ENCODE data around the gene VPS13D. TPM values are rescaled to one million over a fixed set of nuclear protein-coding genes. Genes with fewer than 3 reads are reported as not detected.

The VPS13D gene
- total RNA-seq, 1 donor: 37.5 TPM

GRCh38 chr1:12508849-12509248, 279.0 kb downstream of the VPS13D start:
- TF ChIP-seq, protein P1, sequence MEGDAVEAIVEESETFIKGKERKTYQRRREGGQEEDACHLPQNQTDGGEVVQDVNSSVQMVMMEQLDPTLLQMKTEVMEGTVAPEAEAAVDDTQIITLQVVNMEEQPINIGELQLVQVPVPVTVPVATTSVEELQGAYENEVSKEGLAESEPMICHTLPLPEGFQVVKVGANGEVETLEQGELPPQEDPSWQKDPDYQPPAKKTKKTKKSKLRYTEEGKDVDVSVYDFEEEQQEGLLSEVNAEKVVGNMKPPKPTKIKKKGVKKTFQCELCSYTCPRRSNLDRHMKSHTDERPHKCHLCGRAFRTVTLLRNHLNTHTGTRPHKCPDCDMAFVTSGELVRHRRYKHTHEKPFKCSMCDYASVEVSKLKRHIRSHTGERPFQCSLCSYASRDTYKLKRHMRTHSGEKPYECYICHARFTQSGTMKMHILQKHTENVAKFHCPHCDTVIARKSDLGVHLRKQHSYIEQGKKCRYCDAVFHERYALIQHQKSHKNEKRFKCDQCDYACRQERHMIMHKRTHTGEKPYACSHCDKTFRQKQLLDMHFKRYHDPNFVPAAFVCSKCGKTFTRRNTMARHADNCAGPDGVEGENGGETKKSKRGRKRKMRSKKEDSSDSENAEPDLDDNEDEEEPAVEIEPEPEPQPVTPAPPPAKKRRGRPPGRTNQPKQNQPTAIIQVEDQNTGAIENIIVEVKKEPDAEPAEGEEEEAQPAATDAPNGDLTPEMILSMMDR (IDR thresholded peaks at IDR 0.05; ENCODE audit: insufficient read depth, low read length): no peak
- no peak for DNase-seq (ENCODE audit: low read depth)
- H3K4me3 ChIP-seq (ENCODE audit: low read depth, low read length): no peak overlapping the region

DNA sequence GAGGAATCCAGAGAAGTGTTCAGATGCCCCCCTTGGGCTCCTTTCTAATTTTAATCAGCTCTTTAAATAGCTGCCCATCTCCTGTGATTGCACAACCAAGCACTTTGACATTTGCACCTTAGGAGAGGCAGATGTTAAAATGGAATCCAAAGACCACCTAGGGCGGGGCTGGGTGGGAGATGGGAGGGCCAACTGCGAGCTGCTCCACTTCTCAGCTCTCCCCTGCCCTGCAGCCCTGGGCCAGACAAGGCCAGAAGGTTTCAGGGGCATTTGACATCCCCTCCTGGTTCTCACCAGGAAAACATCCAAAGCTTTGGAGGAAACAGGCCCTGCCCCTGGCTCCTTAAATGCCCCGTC, 281.3 kb downstream of the VPS13D start:
- TF ChIP-seq, protein P1 (IDR thresholded peaks at IDR 0.05; ENCODE audit: insufficient read depth, low read length): no peak
- DNase-seq (ENCODE audit: low read depth): no peak

DNA sequence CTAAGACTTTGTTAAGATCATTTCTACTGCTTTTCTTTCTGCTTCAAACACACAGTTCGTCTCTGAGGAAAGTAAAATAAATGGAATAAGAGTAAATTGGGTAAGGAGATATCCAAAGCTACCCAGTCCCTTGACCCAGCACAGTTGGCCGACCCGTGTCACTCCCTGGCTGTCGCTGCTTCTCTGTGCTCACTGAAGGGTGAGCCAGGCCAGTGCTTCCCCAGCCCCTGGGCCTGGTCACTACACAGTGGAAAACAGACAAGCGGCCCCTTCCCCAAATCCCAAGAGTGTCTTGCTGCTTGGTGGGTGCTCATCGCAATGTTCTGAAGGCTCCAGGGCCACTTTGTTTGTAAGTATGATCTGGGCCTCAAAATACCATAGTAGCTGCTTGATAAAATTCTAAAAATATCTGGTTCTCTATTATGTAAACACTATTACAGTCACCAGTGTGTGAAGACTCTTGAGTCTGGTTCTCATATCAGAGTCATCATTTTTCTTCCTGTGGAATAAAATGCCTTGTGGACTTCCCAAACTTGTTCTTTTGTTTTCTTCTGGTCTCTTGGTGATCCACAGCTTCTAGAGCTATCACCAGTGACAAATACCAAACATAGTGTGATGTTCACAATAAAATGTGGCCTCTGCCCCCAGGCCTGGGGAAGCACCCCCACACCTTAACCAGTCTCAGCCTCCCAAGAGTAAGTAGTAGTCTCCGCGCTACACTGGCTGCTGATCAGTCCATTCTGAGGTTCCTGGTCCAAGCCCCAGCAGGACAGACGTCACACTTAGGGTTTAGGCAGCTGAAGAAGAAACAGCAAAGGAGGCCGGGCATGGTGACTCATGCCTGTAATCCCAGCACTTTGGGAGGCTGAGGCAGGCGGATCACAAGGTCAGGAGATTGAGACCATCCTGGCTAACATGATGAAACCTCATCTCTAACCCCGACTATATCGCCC, 282.0 kb downstream of the VPS13D start:
- TF ChIP-seq, protein P1 (IDR thresholded peaks at IDR 0.05; ENCODE audit: insufficient read depth, low read length): no peak
- peak; percentile 45 for DNase-seq (ENCODE audit: low read depth)
- no peak overlapping the region for H3K4me3 ChIP-seq (ENCODE audit: low read depth, low read length)

More for the DNA sequence above, 281.3 kb downstream of the VPS13D start:
- H3K4me3 ChIP-seq (ENCODE audit: low read depth, low read length): no peak overlapping the region

DNA sequence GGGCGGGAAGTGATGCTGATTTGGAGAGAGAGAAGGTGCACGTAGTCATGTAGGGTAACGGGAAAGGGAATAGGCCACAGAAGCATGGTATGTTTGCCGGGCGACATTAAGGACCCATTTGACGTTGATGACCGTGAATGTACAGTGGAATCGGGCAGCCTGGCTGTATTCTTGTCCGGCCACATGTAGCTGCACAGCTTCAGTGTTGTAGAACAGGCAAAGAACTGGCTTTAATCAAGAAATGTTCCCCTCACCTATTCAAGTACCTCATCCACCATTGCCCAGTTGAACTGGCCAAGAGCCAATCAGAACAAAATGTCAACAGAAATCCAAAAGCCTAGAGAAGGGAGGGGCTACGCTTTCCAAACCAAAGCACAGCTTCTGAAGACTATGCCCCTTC, 283.4 kb downstream of the VPS13D start:
- DNase-seq (ENCODE audit: low read depth): no peak
- no peak overlapping the region for H3K4me3 ChIP-seq (ENCODE audit: low read depth, low read length)
- TF ChIP-seq, protein P1 (IDR thresholded peaks at IDR 0.05; ENCODE audit: insufficient read depth, low read length): no peak

- no peak for DNase-seq (ENCODE audit: low read depth)
- H3K4me3 ChIP-seq (ENCODE audit: low read depth, low read length): no peak overlapping the region
- TF ChIP-seq, protein P1 (IDR thresholded peaks at IDR 0.05; ENCODE audit: insufficient read depth, low read length): no peak
Observed at GRCh38 chr1:12514590-12514989, 284.8 kb downstream of the VPS13D start.

- DNase-seq (ENCODE audit: low read depth): no peak
- H3K4me3 ChIP-seq (ENCODE audit: low read depth, low read length): no peak overlapping the region
- TF ChIP-seq, protein P1 (IDR thresholded peaks at IDR 0.05; ENCODE audit: insufficient read depth, low read length): no peak
Observed at GRCh38 chr1:12515234-12515633, 285.4 kb downstream of the VPS13D start.
